ENCODE results near the gene DNHD1. TPM values are rescaled to one million over a fixed set of nuclear protein-coding genes. Genes with fewer than 3 reads are reported as not detected.

DNHD1 gene
- total RNA-seq, 1 experiment from 2014 or later = 10.6 TPM

DNA sequence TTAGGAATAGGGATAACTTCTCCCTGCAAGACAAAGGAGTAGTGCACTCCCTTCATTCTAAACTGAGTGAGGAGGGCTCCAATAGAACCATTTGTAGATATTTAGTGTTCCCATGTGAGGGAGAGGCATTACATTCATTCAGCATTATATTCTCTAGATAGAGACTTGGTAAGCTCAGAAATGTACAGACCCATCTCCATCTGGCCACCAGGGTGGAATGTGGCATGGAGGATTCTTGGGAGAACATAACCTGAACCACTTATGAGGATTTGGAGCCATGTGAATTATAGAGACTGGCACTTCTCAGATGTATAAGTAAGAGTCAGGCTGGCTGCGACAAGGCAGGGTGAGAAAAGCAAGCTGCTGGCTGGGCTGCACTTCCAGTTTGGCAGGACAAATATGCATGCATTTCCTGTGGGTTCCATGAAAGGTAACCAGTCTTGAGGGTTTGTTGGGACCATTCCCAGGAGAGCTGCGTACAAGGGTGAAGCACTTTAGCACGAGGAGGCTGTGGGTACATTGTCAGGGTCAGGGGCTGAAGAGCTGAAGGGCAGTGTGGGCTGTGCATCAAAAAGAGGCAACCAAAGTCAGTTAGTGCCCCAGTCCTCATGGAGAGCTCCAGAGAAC lies 97.2 kb downstream of the DNHD1 start:
- CTCF ChIA-PET = no interaction called here
- H3K36me3 ChIP-seq (ENCODE audit: control insufficient read depth, insufficient read depth, low read length) = peaks cover 11% of the 10 kb centered on the region
- no peaks in the 10 kb centered on the region for H3K9me3 ChIP-seq (ENCODE audit: control insufficient read depth, insufficient read depth, low read depth, low read length)
- TF ChIP-seq TCF7L2 (IDR thresholded peaks at IDR 0.05; ENCODE audit: low read depth, low read length) = no peak
- TF ChIP-seq POLR2AphosphoS5 (IDR thresholded peaks at IDR 0.05; ENCODE audit: low read depth, low read length) = no peak
- TF ChIP-seq SIN3A (IDR thresholded peaks at IDR 0.05; ENCODE audit: borderline replicate concordance, insufficient read depth, low read depth, low read length) = no peak
- TF ChIP-seq, protein P1, sequence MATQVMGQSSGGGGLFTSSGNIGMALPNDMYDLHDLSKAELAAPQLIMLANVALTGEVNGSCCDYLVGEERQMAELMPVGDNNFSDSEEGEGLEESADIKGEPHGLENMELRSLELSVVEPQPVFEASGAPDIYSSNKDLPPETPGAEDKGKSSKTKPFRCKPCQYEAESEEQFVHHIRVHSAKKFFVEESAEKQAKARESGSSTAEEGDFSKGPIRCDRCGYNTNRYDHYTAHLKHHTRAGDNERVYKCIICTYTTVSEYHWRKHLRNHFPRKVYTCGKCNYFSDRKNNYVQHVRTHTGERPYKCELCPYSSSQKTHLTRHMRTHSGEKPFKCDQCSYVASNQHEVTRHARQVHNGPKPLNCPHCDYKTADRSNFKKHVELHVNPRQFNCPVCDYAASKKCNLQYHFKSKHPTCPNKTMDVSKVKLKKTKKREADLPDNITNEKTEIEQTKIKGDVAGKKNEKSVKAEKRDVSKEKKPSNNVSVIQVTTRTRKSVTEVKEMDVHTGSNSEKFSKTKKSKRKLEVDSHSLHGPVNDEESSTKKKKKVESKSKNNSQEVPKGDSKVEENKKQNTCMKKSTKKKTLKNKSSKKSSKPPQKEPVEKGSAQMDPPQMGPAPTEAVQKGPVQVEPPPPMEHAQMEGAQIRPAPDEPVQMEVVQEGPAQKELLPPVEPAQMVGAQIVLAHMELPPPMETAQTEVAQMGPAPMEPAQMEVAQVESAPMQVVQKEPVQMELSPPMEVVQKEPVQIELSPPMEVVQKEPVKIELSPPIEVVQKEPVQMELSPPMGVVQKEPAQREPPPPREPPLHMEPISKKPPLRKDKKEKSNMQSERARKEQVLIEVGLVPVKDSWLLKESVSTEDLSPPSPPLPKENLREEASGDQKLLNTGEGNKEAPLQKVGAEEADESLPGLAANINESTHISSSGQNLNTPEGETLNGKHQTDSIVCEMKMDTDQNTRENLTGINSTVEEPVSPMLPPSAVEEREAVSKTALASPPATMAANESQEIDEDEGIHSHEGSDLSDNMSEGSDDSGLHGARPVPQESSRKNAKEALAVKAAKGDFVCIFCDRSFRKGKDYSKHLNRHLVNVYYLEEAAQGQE (IDR thresholded peaks at IDR 0.05; ENCODE audit: insufficient read depth in 1 of 2, low read depth in 2 of 2, low read length in 1 of 2) = no peak
- TF ChIP-seq, protein P2, sequence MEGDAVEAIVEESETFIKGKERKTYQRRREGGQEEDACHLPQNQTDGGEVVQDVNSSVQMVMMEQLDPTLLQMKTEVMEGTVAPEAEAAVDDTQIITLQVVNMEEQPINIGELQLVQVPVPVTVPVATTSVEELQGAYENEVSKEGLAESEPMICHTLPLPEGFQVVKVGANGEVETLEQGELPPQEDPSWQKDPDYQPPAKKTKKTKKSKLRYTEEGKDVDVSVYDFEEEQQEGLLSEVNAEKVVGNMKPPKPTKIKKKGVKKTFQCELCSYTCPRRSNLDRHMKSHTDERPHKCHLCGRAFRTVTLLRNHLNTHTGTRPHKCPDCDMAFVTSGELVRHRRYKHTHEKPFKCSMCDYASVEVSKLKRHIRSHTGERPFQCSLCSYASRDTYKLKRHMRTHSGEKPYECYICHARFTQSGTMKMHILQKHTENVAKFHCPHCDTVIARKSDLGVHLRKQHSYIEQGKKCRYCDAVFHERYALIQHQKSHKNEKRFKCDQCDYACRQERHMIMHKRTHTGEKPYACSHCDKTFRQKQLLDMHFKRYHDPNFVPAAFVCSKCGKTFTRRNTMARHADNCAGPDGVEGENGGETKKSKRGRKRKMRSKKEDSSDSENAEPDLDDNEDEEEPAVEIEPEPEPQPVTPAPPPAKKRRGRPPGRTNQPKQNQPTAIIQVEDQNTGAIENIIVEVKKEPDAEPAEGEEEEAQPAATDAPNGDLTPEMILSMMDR (IDR thresholded peaks at IDR 0.05) = no peak
- no peaks in the 10 kb centered on the region for H3K27me3 ChIP-seq (ENCODE audit: control insufficient read depth, insufficient read depth, low read length)
- intact Hi-C loops (cut with micrococcal nuclease; ENCODE audit: unreplicated experiment) (no loop called here), in situ Hi-C loops (cut with HindIII; ENCODE audit: low pct_unique_long_range_greater_than_20kb, low sequenced_read_pairs) (no loop called here)
- no peaks in the 10 kb centered on the region for H3K4me1 ChIP-seq (ENCODE audit: control insufficient read depth, insufficient read depth, low read length)
- no peak for DNase-seq (ENCODE audit: low read depth, low spot score)
- BruUV-seq (replicated peaks) = no TSS peak
- H3K27ac ChIP-seq (ENCODE audit: low read length) = no peak overlapping the region
- POLR2A ChIA-PET = interaction anchor here (0.6 kb wide), 1 partner anchor 9 kb away, joined by 6 read pairs; no protein-coding TSS in a partner anchor
- H3K4me3 ChIP-seq (ENCODE audit: low read depth in 2 of 2, low read length in 2 of 2) = no peak overlapping the region
- ATAC-seq = 0 out of 2 replicates have a peak, but pooled peaks have one; percentile 30

- in situ Hi-C loops (cut with HindIII; ENCODE audit: low pct_unique_long_range_greater_than_20kb, low sequenced_read_pairs) = no loop called here
- CTCF ChIA-PET = no interaction called here
- Histone ChIP-seq H3K27me3 (ENCODE audit: control insufficient read depth, insufficient read depth, low read length) (no peaks in the 10 kb centered on the region), H3K4me3 (ENCODE audit: low read depth in 2 of 2, low read length in 2 of 2) (no peak overlapping the region), H3K9me3 (ENCODE audit: control insufficient read depth, insufficient read depth, low read depth, low read length) (no peaks in the 10 kb centered on the region), H3K4me1 (ENCODE audit: control insufficient read depth, insufficient read depth, low read length) (no peaks in the 10 kb centered on the region), H3K36me3 (ENCODE audit: control insufficient read depth, insufficient read depth, low read length) (peaks cover 17% of the 10 kb centered on the region), H3K27ac (ENCODE audit: low read length) (no peak overlapping the region)
- no peak for ATAC-seq
- BruUV-seq (replicated peaks) = no TSS peak
- POLR2A ChIA-PET = no interaction called here
- no peak for DNase-seq (ENCODE audit: low read depth, low spot score)
- no peak for TF ChIP-seq TCF7L2 (IDR thresholded peaks at IDR 0.05; ENCODE audit: low read depth, low read length)
- intact Hi-C loops (cut with micrococcal nuclease; ENCODE audit: unreplicated experiment) = loop anchor here (5.0 kb wide), 1 partner anchor 64 kb away; no protein-coding TSS in a partner anchor
Measured at GRCh38 chr11:6596239-6596877, 99.3 kb downstream of the DNHD1 start.

DNA sequence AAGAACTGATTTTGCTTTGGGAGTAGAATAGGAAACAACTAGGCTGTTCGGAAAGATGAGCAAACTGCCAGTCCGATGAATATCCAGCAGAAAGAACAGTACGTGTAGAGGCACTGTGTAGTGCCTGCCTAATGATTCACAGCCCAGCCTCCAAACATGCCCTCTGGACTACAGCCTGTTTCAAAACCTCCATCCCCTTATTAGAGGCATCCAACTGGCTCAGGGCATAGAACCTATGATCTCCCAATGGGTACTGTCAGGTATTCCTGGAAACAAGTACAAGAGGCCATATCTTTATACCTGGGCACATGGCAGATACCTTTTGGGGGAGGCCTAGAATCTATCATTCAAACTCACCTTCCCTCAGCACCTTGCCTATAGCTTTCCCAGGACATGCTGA lies 101.5 kb downstream of the DNHD1 start:
- intact Hi-C loops (cut with micrococcal nuclease; ENCODE audit: unreplicated experiment) (loop anchor here (5.0 kb wide), 1 partner anchor 66 kb away; no protein-coding TSS in a partner anchor), in situ Hi-C loops (cut with HindIII; ENCODE audit: low pct_unique_long_range_greater_than_20kb, low sequenced_read_pairs) (no loop called here)
- ATAC-seq = no peak
- TF ChIP-seq TCF7L2 (IDR thresholded peaks at IDR 0.05; ENCODE audit: low read depth, low read length) (no peak), SIN3A (IDR thresholded peaks at IDR 0.05; ENCODE audit: borderline replicate concordance, insufficient read depth, low read depth, low read length) (no peak), POLR2AphosphoS5 (IDR thresholded peaks at IDR 0.05; ENCODE audit: low read depth, low read length) (no peak)
- TF ChIP-seq, protein P1 (IDR thresholded peaks at IDR 0.05; ENCODE audit: insufficient read depth in 1 of 2, low read depth in 2 of 2, low read length in 1 of 2) = no peak
- TF ChIP-seq, protein P2 (IDR thresholded peaks at IDR 0.05) = no peak
- Histone ChIP-seq H3K27me3 (ENCODE audit: control insufficient read depth, insufficient read depth, low read length) (no peaks in the 10 kb centered on the region), H3K4me3 (ENCODE audit: low read depth in 2 of 2, low read length in 2 of 2) (no peak overlapping the region), H3K9me3 (ENCODE audit: control insufficient read depth, insufficient read depth, low read depth, low read length) (no peaks in the 10 kb centered on the region), H3K4me1 (ENCODE audit: control insufficient read depth, insufficient read depth, low read length) (peaks cover 8% of the 10 kb centered on the region), H3K36me3 (ENCODE audit: control insufficient read depth, insufficient read depth, low read length) (peaks cover 17% of the 10 kb centered on the region), H3K27ac (ENCODE audit: low read length) (no peak overlapping the region)
- ChIA-PET POLR2A (no interaction called here), CTCF (no interaction called here)
- no TSS peak for BruUV-seq (replicated peaks)
- no peak for DNase-seq (ENCODE audit: low read depth, low spot score)

All from Panc1 (cell line).